BLaER1 treated with 17β-estradiol and CSF1 and Interleukin-3, amounts not matched to agents 10 nM and 100 nM (cell line): ENCODE measurements around the gene HOXD3.

Experiments
- H3K27ac ChIP-seq, 11 experiments: shearing (Covaris generic); formaldehyde crosslinking; 2 replicates each; pipeline ENCODE4 v1.8.1; 2022
- H3K27me3 ChIP-seq, 11 experiments: shearing (Covaris generic); formaldehyde crosslinking; 2 replicates each; pipeline ENCODE4 v1.8.1; 2022
- H3K36me3 ChIP-seq, 11 experiments: shearing (Covaris generic); formaldehyde crosslinking; 2 replicates each; pipeline ENCODE4 v1.8.1; 2022
- H3K4me1 ChIP-seq, 10 experiments: shearing (Covaris generic); formaldehyde crosslinking; 2 replicates each; pipeline ENCODE4 v1.8.1; 2022
- H3K4me2 ChIP-seq, 11 experiments: shearing (Covaris generic); formaldehyde crosslinking; 2 replicates each; pipeline ENCODE4 v1.8.1; 2022
- H3K4me3 ChIP-seq, 10 experiments: shearing (Covaris generic); formaldehyde crosslinking; 2 replicates each; pipeline ENCODE4 v1.8.1; 2022
- H3K9ac ChIP-seq, 11 experiments: shearing (Covaris generic); formaldehyde crosslinking; 2 replicates each; pipeline ENCODE4 v1.8.1; 2022
- H3K9me3 ChIP-seq, 11 experiments: shearing (Covaris generic); formaldehyde crosslinking; replicated peaks in 1 of 11; 2 replicates each; pipeline ENCODE4 v1.8.1; 2022
- H4K20me1 ChIP-seq, 11 experiments: shearing (Covaris generic); formaldehyde crosslinking; 2 replicates each; pipeline ENCODE4 v1.8.1; 2022
- Cebpa-rat ChIP-seq, 11 experiments: shearing (Covaris generic); IDR thresholded peaks; 2 replicates each; pipeline ENCODE4 v1.8.1; 2022

Gene HOXD3

DNA sequence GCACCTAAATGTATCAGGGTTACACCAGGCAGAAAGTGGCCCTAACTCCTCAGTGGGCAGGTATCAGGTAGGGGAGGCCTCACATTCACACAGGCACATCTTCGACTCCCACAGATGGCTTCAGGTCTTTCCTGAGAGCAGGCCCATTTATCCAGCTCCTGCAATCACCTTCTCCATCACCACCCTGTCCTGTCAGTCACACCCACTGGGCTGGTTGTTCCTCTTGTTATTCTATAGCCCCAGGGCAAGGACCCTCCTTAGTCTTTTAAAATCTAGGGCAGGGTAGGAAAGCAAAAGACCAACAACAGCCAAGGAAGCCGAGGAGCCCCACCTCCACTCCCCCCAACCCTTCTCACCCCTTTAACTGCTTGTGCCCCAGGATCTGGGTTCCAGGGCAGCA, 14.8 kb upstream of the HOXD3 start:
- no peak for TF ChIP-seq Cebpa-rat (IDR thresholded peaks at IDR 0.05)
- no peak overlapping the region for H3K9ac ChIP-seq

DNA sequence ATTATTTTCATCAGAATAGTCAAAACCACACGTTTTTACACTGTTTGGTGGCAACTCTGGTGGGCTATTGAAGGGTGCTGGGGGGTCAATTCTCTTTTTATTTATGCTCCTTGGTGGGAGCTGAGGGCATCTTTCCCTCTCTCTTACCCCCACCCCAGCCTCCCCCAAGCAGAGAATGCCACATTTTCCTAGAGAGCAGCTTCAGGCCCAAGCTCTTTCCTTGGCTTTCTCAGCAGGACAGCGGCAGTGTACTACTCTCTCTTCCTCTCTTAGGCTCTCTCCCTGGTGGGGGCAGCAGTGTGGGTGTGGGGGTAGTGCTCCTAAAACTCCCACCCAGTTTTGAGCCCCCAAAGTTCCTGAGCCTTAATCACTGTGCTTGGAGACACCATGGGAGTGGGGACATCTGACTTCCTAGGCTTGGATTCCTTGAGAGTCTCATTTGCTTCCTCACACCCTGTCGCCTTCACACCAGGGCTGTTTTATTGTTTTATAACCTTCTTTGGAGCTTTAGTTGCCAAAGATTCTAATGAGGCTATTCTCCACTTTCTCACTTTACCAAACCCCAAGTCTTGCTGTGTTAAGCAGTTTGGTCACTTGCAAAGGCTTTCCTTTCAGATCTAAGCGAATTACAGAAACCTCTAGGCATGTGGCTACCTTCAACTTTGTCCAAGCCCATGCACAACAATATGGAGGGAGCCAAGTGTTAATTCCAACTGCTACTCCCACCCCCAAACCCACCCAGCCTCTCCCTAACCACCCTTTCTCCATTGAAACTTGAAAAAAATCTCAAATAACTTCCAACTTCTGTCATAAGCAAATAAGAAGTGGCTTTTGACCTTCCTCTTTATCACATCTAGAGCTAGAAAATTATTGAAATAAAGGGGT, 11.8 kb upstream of the HOXD3 start:
- no peak overlapping the region for H3K27ac ChIP-seq
- no peak overlapping the region for H3K4me2 ChIP-seq
- H4K20me1 ChIP-seq, result no peaks in the 10 kb centered on the region; a peak in 1 of 22 replicates
- peaks cover 30 to 43% (median 39%) of the 10 kb centered on the region in 11 experiments for H3K9me3 ChIP-seq
- no peaks in the 10 kb centered on the region for H3K36me3 ChIP-seq
- no peak overlapping the region for H3K9ac ChIP-seq
- no peak overlapping the region for H3K4me3 ChIP-seq
- peaks cover 50 to 86% (median 64%) of the 10 kb centered on the region in 11 experiments for H3K27me3 ChIP-seq
- no peaks in the 10 kb centered on the region for H3K4me1 ChIP-seq
- no peak for TF ChIP-seq Cebpa-rat (IDR thresholded peaks at IDR 0.05)

More for the DNA sequence above, 14.8 kb upstream of the HOXD3 start:
- no peaks in the 10 kb centered on the region for H3K36me3 ChIP-seq
- H3K27ac ChIP-seq, result no peak overlapping the region
- peaks cover 49 to 86% (median 62%) of the 10 kb centered on the region in 11 experiments for H3K27me3 ChIP-seq
- H3K4me2 ChIP-seq, result no peak overlapping the region
- no peaks in the 10 kb centered on the region for H4K20me1 ChIP-seq
- H3K9me3 ChIP-seq, result peaks cover 5 to 36% (median 27%) of the 10 kb centered on the region in 11 experiments; a peak in 20 of 22 replicates
- H3K4me3 ChIP-seq, result no peak overlapping the region
- no peaks in the 10 kb centered on the region for H3K4me1 ChIP-seq

DNA sequence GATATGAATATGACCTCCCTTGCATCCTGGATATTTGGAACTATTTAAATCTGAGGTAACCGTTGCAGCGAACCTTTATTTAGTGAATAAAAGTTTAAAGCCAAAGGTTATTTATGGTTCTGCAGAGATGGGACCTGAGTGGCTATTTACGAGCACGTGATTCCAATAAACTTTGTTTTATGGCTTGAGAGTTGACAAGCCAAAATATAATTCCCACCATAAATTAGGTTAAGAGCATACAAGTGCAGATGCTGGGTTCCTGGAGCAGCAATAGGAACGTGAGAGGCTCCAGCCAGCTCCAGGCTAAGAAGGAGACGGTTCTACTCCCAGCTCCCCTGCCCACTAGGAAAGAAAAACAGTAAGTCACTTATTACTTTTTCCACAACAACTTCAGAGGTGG, 11.0 kb upstream of the HOXD3 start:
- Histone ChIP-seq H4K20me1 (no peaks in the 10 kb centered on the region; a peak in 2 of 22 replicates), H3K36me3 (no peaks in the 10 kb centered on the region), H3K9ac (no peak overlapping the region), H3K4me1 (no peaks in the 10 kb centered on the region), H3K4me2 (no peak overlapping the region), H3K27ac (no peak overlapping the region), H3K9me3 (peaks cover 29 to 43% (median 39%) of the 10 kb centered on the region in 11 experiments), H3K27me3 (peaks cover 52 to 86% (median 64%) of the 10 kb centered on the region in 11 experiments), H3K4me3 (no peak overlapping the region)
- no peak for TF ChIP-seq Cebpa-rat (IDR thresholded peaks at IDR 0.05)

DNA sequence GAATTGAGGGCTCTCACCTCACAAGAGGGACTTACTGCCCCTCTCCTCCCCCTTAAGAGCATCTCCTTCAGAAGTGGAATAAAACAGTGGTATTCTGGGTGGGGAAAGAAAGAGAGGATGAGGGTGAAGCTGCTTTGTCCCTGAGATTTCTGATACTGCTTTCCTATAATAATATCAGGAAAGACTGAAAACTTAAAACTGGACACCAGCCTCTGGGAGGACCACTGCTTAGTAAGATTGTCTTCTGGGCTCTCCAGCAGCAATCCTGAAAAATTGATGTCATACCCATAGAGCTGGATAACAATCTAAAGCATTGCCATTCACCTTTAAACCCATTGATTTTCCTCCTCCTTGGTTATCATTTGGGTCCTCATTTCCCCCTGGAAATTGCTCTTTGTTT, 10.5 kb upstream of the HOXD3 start:
- Histone ChIP-seq H3K9me3 (peaks cover 32 to 47% (median 44%) of the 10 kb centered on the region in 11 experiments), H3K36me3 (no peaks in the 10 kb centered on the region), H4K20me1 (no peaks in the 10 kb centered on the region; a peak in 2 of 22 replicates), H3K4me3 (no peak overlapping the region), H3K4me1 (no peaks in the 10 kb centered on the region), H3K9ac (no peak overlapping the region), H3K27ac (no peak overlapping the region), H3K27me3 (peaks cover 55 to 86% (median 68%) of the 10 kb centered on the region in 11 experiments), H3K4me2 (no peak overlapping the region)
- no peak for TF ChIP-seq Cebpa-rat (IDR thresholded peaks at IDR 0.05)

DNA sequence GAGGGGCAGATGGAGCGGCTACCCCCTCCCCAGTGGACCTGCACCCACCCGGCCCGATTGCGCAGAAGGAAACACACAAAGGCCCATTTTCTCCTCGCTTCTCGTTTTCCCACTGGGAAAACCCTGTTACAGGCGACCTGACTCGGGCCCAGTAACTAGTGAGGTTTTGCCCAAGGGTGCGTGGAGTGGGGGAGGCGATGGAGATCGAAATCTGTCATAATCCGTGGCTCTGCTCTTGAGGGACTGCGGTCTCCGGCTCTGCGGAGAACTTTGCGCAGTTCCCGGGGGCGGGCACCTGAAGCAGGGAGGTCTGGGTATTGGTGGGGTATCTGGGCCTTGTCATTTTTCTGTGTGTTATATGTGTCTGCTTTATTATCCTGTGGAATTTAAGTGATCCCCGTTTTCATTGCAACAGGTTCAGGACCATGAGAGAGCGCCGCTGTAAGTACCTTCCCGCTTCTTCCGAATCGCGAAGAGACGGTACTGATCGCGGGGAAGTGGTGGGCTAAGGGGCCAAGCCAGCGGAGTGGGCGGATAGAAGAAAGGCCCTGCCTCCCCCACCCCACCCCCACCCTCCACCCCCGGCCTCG, 9.8 kb upstream of the HOXD3 start:
- H3K27ac ChIP-seq, result no peak overlapping the region
- no peak for TF ChIP-seq Cebpa-rat (IDR thresholded peaks at IDR 0.05)
- H3K9ac ChIP-seq, result no peak overlapping the region
- no peaks in the 10 kb centered on the region; a peak in 2 of 22 replicates for H4K20me1 ChIP-seq
- H3K4me1 ChIP-seq, result no peaks in the 10 kb centered on the region
- H3K4me3 ChIP-seq, result no peak overlapping the region
- H3K9me3 ChIP-seq, result peaks cover 35 to 51% (median 48%) of the 10 kb centered on the region in 11 experiments
- peaks cover 61 to 92% (median 74%) of the 10 kb centered on the region in 11 experiments for H3K27me3 ChIP-seq
- H3K4me2 ChIP-seq, result no peak overlapping the region
- H3K36me3 ChIP-seq, result no peaks in the 10 kb centered on the region

DNA sequence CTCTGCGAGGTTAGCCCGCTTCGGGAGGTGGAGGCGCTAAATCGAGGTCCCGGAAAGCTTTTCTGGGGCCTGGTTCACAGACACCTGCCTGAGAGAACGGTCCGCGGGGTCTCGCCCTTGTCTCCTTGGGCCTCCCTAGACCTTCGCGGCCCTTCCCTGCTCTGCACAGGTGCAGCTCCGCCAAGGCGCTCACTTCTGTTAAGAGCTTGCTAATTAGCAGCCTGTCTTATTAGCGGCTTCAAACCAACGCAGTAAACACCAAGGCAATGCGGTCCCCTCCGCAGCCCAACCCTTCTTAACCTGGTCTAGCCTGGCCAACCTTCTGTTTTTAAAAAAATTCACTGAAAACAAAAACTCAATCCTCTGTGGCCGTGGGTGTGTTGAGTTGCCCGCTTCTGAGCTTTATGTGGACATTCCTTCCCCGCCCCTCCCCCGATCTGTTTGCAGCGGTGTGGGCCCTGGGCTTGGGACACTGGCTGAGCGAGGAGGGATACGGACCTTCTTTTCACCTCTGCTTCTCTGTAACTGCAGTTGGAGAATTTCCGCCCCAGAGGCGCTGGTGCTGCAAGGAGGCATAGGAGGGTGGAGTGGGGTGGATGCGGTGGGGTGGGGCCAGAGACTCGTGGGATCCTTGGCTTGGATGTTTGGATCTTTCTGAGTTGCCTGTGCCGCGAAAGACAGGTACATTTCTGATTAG, 9.2 kb upstream of the HOXD3 start:
- no peaks in the 10 kb centered on the region; a peak in 2 of 22 replicates for H4K20me1 ChIP-seq
- no peak for TF ChIP-seq Cebpa-rat (IDR thresholded peaks at IDR 0.05)
- no peaks in the 10 kb centered on the region for H3K4me1 ChIP-seq
- no peak overlapping the region for H3K27ac ChIP-seq
- H3K9ac ChIP-seq, result no peak overlapping the region
- H3K9me3 ChIP-seq, result peaks cover 35 to 57% (median 53%) of the 10 kb centered on the region in 11 experiments
- H3K27me3 ChIP-seq, result peaks cover 67 to 92% (median 81%) of the 10 kb centered on the region in 11 experiments
- no peaks in the 10 kb centered on the region for H3K36me3 ChIP-seq
- H3K4me3 ChIP-seq, result no peak overlapping the region
- H3K4me2 ChIP-seq, result no peak overlapping the region

DNA sequence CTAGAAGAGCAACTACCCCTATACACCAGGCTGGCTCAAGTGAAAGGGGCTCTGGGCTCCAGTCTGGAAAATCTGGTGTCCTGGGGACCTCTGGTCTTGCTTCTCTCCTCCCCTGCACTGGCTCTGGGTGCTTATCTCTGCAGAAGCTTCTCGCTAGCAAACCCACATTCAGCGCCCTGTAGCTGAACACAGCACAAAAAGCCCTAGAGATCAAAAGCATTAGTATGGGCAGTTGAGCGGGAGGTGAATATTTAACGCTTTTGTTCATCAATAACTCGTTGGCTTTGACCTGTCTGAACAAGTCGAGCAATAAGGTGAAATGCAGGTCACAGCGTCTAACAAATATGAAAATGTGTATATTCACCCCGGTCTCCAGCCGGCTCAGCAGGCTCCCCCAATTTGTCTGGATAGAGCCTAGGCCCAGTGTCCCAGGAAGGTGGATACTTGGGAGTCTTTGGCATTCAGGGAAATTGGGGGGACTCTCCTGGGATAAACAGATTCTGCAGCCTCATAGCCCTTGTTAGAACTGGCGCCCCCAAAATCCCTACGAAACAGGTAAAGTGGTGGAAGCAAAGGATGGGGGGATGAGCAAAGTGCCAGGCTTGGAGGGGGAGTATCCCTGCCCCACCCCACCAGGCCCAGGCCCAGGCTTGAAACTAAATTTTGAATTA, 8.2 kb upstream of the HOXD3 start:
- Histone ChIP-seq H3K9ac (no peak overlapping the region), H3K4me1 (no peaks in the 10 kb centered on the region), H3K4me3 (no peak overlapping the region), H4K20me1 (no peaks in the 10 kb centered on the region; a peak in 2 of 22 replicates), H3K27ac (no peak overlapping the region), H3K36me3 (no peaks in the 10 kb centered on the region), H3K4me2 (no peak overlapping the region), H3K9me3 (peaks cover 35 to 57% (median 53%) of the 10 kb centered on the region in 11 experiments), H3K27me3 (peaks cover 75 to 93% (median 89%) of the 10 kb centered on the region in 11 experiments)
- TF ChIP-seq Cebpa-rat (IDR thresholded peaks at IDR 0.05), result no peak

DNA sequence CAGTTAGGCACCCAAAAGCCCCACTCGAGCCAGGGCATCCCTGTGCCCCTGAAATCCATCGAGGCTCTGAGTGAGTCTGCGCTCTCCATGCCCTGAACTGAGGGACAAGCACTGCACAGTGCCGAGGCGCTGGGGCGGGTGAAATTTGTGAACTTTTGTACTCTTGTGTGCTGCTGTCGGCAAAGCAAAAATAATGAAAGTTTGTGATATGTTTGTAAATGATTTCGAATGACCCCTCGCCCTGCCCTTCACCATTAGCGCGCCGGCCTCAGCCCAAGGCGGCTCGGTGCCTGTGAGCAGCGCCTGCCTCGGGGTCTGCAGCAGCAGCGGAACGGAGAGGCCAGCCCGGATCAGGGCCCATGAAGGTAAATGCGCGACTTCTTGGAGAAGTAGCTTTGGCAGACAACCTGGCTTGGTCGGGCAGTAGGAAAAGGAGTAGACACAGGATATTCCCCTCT, 7.6 kb upstream of the HOXD3 start:
- Histone ChIP-seq H3K36me3 (no peaks in the 10 kb centered on the region), H3K9me3 (peaks cover 35 to 57% (median 54%) of the 10 kb centered on the region in 11 experiments), H3K27ac (no peak overlapping the region), H3K4me1 (no peaks in the 10 kb centered on the region), H4K20me1 (no peaks in the 10 kb centered on the region; a peak in 2 of 22 replicates), H3K4me3 (no peak overlapping the region), H3K9ac (no peak overlapping the region), H3K4me2 (no peak overlapping the region), H3K27me3 (peaks cover 82 to 99% (median 96%) of the 10 kb centered on the region in 11 experiments)
- TF ChIP-seq Cebpa-rat (IDR thresholded peaks at IDR 0.05), result no peak
